ENCODE results near the gene CAPSL.

Gene CAPSL

GRCh38 chr5:35971878-35972210 is 33.4 kb upstream of the CAPSL start:
- Histone ChIP-seq H3K4me3 (ENCODE audit: low read length) (no peak overlapping the region), H3K9me3 (ENCODE audit: insufficient read depth, low read length) (no peaks in the 10 kb centered on the region), H3K36me3 (replicated peaks; ENCODE audit: low read depth, low read length) (no peaks in the 10 kb centered on the region), H3K4me1 (ENCODE audit: low read length) (no peaks in the 10 kb centered on the region), H3K79me2 (ENCODE audit: low read length) (no peaks in the 10 kb centered on the region), H3K27me3 (ENCODE audit: low read depth, low read length) (no peaks in the 10 kb centered on the region), H3K9ac (ENCODE audit: low read length) (no peak overlapping the region), H2AFZ (ENCODE audit: low read depth, low read length) (no peak overlapping the region), H3K27ac (ENCODE audit: low read length) (no peak overlapping the region), H3K4me2 (ENCODE audit: low read length) (no peak overlapping the region), H4K20me1 (ENCODE audit: insufficient read depth, low read length) (no peaks in the 10 kb centered on the region)
- TF ChIP-seq CTCF (IDR thresholded peaks at IDR 0.05; ENCODE audit: low read depth, low read length) (no peak), EZH2phosphoT487 (IDR thresholded peaks at IDR 0.05; ENCODE audit: low read depth) (no peak)

GRCh38 chr5:35971186-35971877 is 32.9 kb upstream of the CAPSL start:
- Histone ChIP-seq H3K27me3 (ENCODE audit: low read depth, low read length) (no peaks in the 10 kb centered on the region), H3K36me3 (replicated peaks; ENCODE audit: low read depth, low read length) (no peaks in the 10 kb centered on the region), H3K9me3 (ENCODE audit: insufficient read depth, low read length) (no peaks in the 10 kb centered on the region), H3K4me2 (ENCODE audit: low read length) (no peak overlapping the region), H3K9ac (ENCODE audit: low read length) (no peak overlapping the region), H3K4me1 (ENCODE audit: low read length) (no peaks in the 10 kb centered on the region), H2AFZ (ENCODE audit: low read depth, low read length) (no peak overlapping the region), H3K4me3 (ENCODE audit: low read length) (no peak overlapping the region), H3K79me2 (ENCODE audit: low read length) (no peaks in the 10 kb centered on the region), H3K27ac (ENCODE audit: low read length) (no peak overlapping the region), H4K20me1 (ENCODE audit: insufficient read depth, low read length) (no peaks in the 10 kb centered on the region)
- TF ChIP-seq CTCF (IDR thresholded peaks at IDR 0.05; ENCODE audit: low read depth, low read length) (no peak), EZH2phosphoT487 (IDR thresholded peaks at IDR 0.05; ENCODE audit: low read depth) (no peak)

- Histone ChIP-seq H3K4me2 (ENCODE audit: low read length) (no peak overlapping the region), H3K9me3 (ENCODE audit: insufficient read depth, low read length) (no peaks in the 10 kb centered on the region), H3K4me1 (ENCODE audit: low read length) (no peaks in the 10 kb centered on the region), H3K4me3 (ENCODE audit: low read length) (no peak overlapping the region), H3K36me3 (replicated peaks; ENCODE audit: low read depth, low read length) (no peaks in the 10 kb centered on the region), H2AFZ (ENCODE audit: low read depth, low read length) (no peak overlapping the region), H4K20me1 (ENCODE audit: insufficient read depth, low read length) (no peaks in the 10 kb centered on the region), H3K9ac (ENCODE audit: low read length) (no peak overlapping the region), H3K27me3 (ENCODE audit: low read depth, low read length) (no peaks in the 10 kb centered on the region), H3K79me2 (ENCODE audit: low read length) (no peaks in the 10 kb centered on the region), H3K27ac (ENCODE audit: low read length) (no peak overlapping the region)
- TF ChIP-seq EZH2phosphoT487 (IDR thresholded peaks at IDR 0.05; ENCODE audit: low read depth) (no peak), CTCF (IDR thresholded peaks at IDR 0.05; ENCODE audit: low read depth, low read length) (peak; percentile 51)
These were observed 25.0 kb upstream of the CAPSL start for GRCh38 chr5:35963381-35963843.

- H3K36me3 ChIP-seq (replicated peaks; ENCODE audit: low read depth, low read length): no peaks in the 10 kb centered on the region
- H4K20me1 ChIP-seq (ENCODE audit: insufficient read depth, low read length): no peaks in the 10 kb centered on the region
- H3K4me3 ChIP-seq (ENCODE audit: low read length): no peak overlapping the region
- no peaks in the 10 kb centered on the region for H3K9me3 ChIP-seq (ENCODE audit: insufficient read depth, low read length)
- H3K27me3 ChIP-seq (ENCODE audit: low read depth, low read length): no peaks in the 10 kb centered on the region
- no peaks in the 10 kb centered on the region for H3K4me1 ChIP-seq (ENCODE audit: low read length)
- H3K4me2 ChIP-seq (ENCODE audit: low read length): no peak overlapping the region
- H3K79me2 ChIP-seq (ENCODE audit: low read length): no peaks in the 10 kb centered on the region
- no peak overlapping the region for H2AFZ ChIP-seq (ENCODE audit: low read depth, low read length)
- TF ChIP-seq CTCF (IDR thresholded peaks at IDR 0.05; ENCODE audit: low read depth, low read length) (no peak), EZH2phosphoT487 (IDR thresholded peaks at IDR 0.05; ENCODE audit: low read depth) (no peak)
- H3K27ac ChIP-seq (ENCODE audit: low read length): no peak overlapping the region
- no peak overlapping the region for H3K9ac ChIP-seq (ENCODE audit: low read length)
These were observed 21.9 kb upstream of the CAPSL start for GRCh38 chr5:35960328-35960727.

Measured in OCI-LY3 (cell line).